ENCODE results near the gene KDR.

Gene KDR

GRCh38 chr4:55077577-55077976, 47.8 kb downstream of the KDR start:
- DNase-seq, result no peak

DNA sequence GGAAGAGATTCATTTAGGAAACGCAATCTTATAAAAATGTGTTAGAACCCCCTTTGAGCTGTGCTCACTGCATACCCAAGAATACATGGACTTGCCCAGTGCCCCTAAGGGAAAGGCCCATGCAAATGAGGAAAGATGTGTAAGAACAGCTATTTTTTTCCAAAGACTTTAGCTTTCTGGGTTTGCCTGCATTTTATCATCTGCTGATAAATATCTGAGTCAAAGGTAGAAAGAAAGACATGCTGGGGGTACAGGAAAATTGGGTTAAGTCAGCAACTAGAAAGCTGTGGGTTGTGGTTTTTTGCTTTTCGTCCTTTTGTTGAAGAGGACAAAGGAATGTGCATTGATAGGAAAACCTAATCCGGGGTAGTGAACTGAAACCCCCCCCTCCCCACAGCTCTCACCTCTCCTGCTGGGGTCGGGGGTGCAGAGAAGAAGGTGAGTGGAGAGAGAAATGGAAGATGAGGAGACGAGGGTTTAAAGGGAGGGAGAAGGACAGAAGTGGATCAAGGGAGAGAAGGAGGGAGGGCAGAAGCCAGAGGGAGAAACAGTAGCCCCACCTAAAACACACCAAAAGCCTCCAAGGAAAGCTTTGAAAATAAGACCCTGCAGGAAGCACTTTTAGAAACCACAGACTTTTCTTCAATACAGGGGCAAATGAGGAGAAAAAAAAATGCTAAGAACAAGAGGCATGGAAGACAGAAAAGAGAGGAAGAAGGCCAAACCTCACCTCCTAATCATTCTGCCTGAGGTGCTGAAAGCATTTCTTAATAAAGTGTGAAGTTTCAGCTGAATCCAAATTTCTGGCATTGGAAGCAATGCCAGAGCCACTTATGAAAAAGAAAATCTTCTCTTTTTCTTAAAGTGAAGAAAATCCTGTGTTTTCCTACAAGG, 49.3 kb downstream of the KDR start:
- DNase-seq, result no peak

GRCh38 chr4:55075376-55075775, 50.0 kb downstream of the KDR start:
- no peak for DNase-seq

DNA sequence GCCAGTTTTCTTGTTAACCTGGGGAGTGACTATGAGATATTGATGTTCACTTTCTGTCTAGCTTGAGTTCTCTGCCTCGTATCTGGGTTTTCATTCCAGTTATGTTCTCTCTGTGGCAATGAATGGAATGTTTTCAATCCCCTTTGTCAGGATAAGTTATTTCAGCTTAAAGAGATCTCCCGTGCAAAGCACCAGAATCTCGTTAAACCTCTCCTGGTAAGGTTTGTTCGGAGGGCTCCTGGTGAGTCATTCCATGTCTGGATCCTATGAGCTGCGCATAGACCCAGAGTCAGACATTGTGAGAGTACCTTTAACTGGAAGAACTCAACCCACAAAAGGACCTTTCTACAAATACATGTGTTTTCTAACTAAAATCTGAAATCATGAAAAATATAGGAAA, 51.0 kb downstream of the KDR start:
- DNase-seq, result no peak

DNA sequence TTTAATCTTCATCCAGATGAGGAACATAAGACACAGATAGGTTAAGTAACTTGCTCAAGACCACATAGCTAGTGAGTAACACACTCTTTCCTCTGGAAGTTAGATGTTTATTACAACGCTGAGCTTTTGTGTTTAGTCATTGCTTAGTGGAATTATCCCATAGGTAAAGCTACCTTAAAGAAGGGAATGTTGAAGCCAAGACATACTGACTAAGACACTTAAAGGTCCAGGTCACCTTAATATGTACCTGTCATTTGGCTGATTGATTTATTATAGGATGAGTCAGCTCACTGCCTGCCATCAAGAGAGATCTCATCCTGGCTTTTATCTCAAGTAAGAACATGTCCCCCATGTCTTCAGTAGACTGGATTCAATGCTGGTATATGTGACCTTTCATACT, 53.4 kb downstream of the KDR start:
- DNase-seq, result no peak

DNA sequence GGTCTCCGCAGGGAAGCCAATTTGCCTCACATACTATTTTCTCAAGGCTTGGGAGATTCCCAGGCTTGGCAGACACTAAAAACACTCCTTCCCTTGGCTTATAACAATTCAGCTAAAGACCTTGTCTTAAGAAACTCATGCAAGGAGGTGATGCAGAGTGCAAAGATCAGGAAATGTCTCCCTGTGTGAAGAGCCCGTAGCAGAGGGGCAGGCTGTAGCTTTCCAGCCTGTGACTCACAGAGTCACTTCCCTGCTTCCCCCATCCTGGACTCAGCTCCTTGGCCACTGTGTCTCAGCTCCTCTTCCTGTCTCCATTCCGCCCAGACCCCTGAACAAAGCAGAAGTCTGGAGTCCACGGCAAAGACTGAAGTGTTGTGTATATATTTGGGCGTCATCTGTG, 56.1 kb downstream of the KDR start:
- no peak for DNase-seq

DNA sequence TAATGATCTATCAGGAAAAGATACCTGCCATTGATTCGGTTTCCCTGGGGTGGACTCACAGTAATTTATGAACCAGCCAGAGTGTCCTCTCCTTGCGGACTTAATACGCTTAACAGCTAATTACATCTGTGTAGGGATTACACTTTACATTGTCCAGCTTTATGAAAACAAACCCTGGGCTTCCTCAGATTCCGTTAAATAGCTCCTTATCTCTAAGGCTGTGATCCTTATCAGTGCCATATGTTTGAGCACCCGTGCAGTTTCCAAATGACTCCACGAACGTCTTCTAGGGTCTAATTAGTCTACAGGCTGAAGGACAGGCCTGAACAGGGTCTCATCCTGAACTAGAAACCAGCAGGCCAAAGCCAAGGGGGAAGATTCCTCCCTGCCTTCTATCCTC, 56.9 kb downstream of the KDR start:
- DNase-seq, result no peak

DNA sequence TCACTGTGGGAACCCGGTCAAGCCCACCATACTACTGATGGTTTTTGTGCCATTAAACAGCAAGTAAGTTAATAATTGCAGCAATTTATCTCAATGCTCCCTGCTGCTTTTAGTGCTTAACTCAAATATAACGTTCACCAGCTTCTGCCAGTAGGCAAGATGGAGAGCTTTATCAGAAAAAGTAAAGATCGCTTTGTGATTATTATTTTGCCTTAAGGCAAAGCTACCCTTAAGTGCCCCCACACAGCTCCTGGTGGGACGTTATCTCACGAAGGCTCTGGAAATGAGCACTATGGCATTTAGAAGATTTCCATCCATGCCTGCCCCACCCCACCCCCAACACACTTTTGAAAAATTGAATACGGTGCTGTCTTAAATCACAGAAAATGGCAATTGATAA, 59.4 kb downstream of the KDR start:
- no peak for DNase-seq

GRCh38 chr4:55055529-55055928, 69.9 kb downstream of the KDR start:
- no peak for DNase-seq

- no peak for DNase-seq
These were observed 73.9 kb downstream of the KDR start for GRCh38 chr4:55051532-55051931.

- no peak for DNase-seq
These were observed 74.9 kb downstream of the KDR start for GRCh38 chr4:55050418-55050950.

GRCh38 chr4:55038176-55038890, 87.1 kb downstream of the KDR start:
- DNase-seq, result no peak

- DNase-seq, result no peak
These were observed 87.7 kb downstream of the KDR start for GRCh38 chr4:55037728-55038127.

GRCh38 chr4:55036405-55036804, 89.0 kb downstream of the KDR start:
- no peak for DNase-seq

GRCh38 chr4:55035892-55036291, 89.5 kb downstream of the KDR start:
- DNase-seq, result no peak

- no peak for DNase-seq
These were observed 92.1 kb downstream of the KDR start for GRCh38 chr4:55033296-55033695.

- no peak for DNase-seq
These were observed 92.6 kb downstream of the KDR start for GRCh38 chr4:55032788-55033187.

GRCh38 chr4:55032179-55032578, 93.2 kb downstream of the KDR start:
- DNase-seq, result no peak

DNA sequence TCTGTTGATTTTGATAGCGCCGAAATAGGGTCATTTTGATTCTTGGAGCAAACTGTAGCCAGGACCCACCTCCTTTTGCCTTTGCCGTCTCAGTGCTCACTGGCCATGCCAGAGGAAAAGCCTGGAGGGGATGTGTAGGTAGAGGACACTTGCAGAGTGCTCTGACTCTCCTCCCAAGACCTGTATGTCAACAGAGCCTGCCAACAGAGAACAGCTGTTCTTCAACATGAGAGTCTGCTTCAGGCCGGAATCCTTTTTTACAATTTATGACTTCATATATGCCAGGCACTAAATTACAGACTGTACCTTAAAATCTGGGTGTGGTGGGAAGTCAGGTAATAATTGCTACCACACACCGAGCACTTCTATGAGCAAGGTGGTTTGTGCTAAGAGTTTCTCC, 94.2 kb downstream of the KDR start:
- DNase-seq, result no peak

DNA sequence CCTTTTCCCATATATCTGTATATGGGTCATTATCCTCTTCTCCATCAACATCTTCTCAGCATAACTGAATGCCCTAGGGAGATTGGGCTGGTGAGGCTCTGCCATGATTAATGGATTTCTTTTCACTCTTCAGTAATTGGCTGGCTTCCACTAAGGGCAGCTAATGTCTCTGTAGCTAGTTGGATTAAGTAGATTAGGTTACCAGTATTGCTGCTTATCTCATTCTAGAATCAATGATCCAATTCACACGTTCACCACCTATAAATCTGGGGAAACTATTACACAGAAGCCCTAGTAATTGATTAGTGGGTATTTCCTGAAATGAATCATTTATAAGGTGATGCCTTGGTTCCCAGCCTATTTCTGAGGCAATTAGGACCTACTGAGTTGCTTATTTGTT, 94.8 kb downstream of the KDR start:
- no peak for DNase-seq

DNA sequence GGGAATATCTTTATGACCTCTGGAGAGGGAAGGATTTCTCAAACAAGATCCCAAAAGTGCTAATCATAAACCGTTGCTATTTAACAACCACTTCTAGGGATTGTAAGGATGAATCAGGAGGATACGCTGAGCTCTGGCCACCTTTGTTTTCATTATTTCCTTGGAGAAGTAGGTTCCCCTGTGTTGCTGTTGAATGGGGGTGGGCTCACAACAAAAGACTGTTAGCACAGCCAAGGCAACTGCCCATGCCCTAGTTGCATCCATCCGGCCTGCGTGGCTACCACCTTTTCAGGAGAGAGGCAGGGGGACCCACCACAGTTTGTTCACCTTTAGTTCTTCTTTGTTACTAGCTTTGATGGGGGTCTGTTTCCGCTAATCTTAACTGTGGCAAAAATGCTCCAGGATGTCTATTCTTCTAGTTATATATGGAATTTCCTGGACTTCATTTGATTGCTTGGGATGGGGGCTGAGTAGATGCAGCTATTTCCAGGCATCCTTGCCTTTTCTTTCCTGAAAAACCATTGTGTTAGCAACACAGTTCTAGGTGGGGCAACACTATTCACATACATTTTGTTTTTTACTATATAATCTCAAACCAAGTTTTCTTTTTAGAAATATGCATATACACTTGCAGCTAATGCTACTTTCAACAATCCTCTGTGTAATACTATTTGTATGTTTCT, 95.4 kb downstream of the KDR start:
- DNase-seq, result no peak

DNA sequence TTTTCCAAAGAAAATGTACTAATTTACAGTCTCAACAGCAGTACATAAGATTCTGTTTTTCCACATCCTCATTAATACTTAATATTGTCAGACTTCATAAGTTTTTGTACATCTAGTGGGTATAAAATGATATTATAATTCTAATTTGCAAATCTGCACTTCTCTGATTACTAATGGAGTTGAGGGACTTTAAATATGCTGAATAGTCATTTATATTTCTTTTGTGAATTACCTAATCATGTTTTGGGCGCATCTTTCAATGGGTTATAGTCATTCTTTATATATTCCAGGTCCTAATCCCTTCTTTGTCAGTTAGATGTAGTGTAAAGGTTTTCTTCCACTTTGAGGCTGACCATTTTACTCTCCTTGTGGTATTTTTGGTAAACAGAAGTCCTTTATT, 96.1 kb downstream of the KDR start:
- no peak for DNase-seq

All from SHP77 (cell line).